ENCODE results near the gene ENPP7.
"Not testable (repeated sequence)": the region's sequence is repeated elsewhere in the genome, so short reads cannot be mapped to it uniquely, and the experiment has no call there.

ENPP7 gene

DNA sequence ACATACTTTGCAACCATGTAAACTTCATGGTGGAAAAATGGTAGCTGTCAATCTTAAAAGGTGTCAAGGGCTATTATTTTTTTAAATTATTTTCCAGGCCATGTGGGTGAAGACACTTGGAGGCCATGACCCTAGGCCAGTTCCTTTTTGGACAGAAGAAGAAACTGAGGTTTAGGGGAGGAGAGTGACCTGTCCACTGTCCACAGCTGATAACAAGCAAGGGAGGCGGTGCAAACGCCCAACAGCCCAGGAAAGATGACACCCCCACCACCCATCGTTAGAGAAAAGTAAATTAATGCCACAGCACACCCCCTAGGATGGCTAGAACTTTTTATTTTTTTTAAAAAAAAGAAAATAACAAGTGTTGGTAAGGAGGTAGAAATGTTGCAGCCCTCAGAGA, 19.2 kb downstream of the ENPP7 start:
- DNase-seq = no peak

GRCh38 chr17:79750650-79751545, 20.2 kb downstream of the ENPP7 start:
- no peak for DNase-seq

GRCh38 chr17:79752175-79752574, 21.4 kb downstream of the ENPP7 start:
- DNase-seq = no peak

DNA sequence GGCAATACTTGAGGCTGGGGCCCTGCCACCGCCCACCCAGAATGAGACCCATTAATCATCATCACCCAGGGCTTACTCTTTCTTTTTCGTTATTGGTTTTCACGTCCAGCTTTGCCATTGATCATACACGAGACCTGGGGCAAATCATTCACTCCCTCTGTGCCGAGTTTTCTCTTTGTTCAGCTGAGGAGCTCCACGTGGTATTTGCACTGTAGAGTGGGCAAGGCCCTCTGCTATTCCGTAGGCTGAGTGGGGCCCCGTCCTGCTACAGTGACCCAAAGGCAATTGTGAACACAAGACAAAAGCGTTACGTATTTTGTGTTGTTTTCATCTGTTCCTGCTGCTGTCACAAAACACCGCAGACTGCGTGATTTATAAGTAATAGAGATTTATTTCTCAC, 23.6 kb downstream of the ENPP7 start:
- no peak for DNase-seq

DNA sequence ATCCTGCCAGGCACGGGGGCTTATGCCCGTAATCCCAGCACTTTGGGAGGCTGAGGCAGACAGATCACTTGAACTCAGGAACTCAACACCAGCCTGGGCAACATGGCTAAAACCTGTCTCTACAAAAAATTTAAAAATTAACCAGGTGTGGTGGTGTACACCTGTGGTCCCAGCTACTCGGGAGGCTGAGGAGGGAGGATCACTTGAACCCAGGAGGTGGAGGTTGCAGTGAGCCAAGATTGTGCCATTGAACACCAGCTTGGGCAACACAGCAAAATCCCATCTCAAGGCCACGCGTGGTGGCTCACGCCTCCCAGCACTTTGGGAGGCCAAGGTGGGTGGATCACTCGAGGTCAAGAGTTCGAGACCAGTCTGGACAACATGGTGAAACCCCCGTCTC, 24.2 kb downstream of the ENPP7 start:
- not testable (repeated sequence) for DNase-seq

GRCh38 chr17:79755591-79755990, 24.8 kb downstream of the ENPP7 start:
- no peak for DNase-seq

GRCh38 chr17:79757140-79757745, 26.5 kb downstream of the ENPP7 start:
- no peak for DNase-seq

DNA sequence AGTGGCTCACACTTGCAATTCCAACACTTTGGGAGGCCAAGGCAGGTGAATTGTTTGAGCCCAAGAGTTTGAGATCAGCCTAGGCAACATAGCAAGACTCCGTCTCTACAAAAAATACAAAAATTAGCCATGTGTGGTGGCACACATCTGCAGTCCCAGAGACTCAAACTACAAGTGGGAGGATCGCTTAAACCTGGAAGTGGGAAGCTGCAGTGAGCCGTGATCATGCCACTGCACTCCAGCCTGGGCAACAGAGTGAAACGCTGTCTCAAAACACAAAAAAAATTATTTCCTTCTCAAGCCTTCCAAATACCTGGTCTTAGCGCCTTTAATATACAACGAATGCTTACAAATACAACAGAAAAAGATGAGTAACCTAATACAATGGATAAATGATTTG, 27.5 kb downstream of the ENPP7 start:
- DNase-seq = no peak

GRCh38 chr17:79760197-79760906, 29.6 kb downstream of the ENPP7 start:
- DNase-seq = no peak

- DNase-seq = no peak
Measured at GRCh38 chr17:79761894-79762589, 31.3 kb downstream of the ENPP7 start.

GRCh38 chr17:79765708-79766107, 35.0 kb downstream of the ENPP7 start:
- DNase-seq = no peak

GRCh38 chr17:79769570-79770506, 39.1 kb downstream of the ENPP7 start:
- no peak for DNase-seq

GRCh38 chr17:79771276-79771675, 40.5 kb downstream of the ENPP7 start:
- no peak for DNase-seq

DNA sequence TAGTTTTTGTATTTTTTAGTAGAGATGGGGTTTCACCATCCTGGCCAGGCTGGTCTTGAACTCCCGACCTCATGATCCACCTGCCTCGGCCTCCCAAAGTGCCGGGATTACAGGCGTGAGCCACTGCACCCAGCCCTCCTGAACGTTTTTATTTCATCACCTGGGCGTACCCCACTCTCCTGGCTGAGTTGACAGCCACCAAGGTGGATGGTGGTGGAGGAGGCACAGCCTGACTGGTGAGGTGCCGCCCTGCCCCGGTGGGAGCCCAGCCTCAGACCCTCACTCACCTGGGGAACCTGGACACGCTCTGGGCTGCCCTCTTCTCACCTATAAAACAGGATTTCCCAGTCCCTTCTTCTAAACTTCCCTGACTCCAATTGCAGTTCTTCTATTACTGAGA, 42.0 kb downstream of the ENPP7 start:
- not testable (repeated sequence) for DNase-seq

- no peak for DNase-seq
Measured at GRCh38 chr17:79774561-79774975, 43.8 kb downstream of the ENPP7 start.

DNA sequence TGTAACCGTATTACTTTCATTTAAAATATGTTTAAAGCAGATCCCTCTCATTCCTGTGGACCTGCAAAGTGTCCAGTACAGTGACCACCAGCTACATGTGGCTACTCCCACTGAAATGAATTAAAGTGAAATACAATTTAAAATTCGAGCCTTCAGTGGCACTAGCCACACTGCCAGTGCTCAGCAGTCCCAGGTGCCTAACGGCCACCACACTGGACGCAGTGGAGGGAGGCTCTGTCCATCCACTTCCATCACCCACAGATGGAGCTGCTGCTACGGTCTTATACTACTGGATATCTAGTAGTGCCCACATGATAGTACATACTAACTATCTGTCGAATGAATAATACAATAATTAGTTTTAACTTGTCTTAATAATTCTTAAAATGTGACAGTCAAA, 44.9 kb downstream of the ENPP7 start:
- no peak for DNase-seq

DNA sequence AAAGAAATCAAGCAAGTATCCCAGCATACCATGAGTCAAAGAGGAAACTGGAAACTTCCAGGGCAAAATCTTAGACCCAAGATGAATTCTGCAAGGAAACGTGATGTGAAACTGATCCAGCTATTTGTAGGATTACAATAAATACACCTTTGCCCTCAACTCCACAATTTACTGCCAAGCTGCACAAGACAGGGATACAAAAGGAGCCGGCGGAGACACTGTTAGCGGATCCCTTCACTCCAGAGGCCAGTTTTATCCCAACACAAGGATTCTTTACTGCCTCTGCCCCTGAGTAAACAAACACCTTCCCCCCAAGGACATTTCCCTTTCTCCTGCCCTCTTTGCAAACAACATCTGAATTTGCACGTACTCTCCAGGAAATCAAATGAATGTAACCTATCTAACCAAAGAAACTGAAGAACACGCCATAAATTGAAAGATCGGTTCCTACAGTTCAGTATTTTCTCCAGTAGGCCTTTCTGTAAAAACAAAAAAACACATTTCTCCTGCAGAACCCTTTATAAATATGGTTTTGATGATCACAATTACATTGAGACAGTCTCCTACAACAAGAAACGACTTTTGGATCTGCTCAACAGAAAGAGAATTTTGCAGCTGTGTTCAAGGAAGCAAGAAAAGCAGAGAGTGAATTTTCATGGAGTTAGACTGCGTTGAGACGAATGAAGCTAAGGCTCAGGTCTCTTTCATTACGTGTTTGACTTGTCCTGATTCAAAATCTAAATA, 45.8 kb downstream of the ENPP7 start:
- no peak for DNase-seq

- no peak for DNase-seq
Measured at GRCh38 chr17:79777120-79777893, 46.6 kb downstream of the ENPP7 start.

DNA sequence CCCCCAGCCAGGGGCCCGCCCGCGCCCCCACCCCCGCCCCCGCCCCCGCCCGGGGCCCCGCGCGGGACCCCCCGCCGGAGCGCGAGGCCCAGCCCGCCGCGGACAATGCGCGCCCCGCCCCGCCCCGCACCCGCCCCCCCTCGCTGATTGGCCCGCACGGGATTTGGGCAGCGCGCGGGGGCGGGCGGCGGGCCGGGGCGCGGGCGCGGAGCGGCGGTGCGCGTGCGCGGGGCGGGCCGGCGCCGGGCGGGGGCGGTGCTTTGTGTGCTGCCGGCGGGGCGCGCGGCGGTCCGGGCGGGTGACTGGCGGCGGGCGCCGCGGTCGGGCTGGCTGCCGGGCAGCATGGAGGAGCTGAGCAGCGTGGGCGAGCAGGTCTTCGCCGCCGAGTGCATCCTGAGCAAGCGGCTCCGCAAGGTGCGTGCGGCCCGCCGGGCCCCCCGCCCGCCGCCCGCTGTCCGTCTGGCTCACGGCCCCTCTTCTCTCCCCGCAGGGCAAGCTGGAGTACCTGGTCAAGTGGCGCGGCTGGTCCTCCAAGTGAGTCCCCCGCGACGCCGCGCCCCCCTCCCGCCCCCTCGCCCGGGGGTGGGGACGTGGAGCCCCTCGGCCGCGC, 47.3 kb downstream of the ENPP7 start, which contains the start of gene CBX2:
TSS of gene CBX2 (plus strand) at position 255 of the 610 bp plus-strand sequence. CDS start at position 343, 88 bp downstream.
- no peak for DNase-seq
